Stimulated activated CD8-positive, alpha-beta memory T cell treated with anti-CD3 and anti-CD28 coated beads, Interleukin-15, amount 100 ng/mL, for 48 hours (primary cell): Measurements from ENCODE around the gene RGL4.
A peak's percentile ranks its signal among the peaks of the same experiment; 100 is the strongest.
"Not testable (repeated sequence)": the region's sequence is repeated elsewhere in the genome, so short reads cannot be mapped to it uniquely, and the experiment has no call there.

Experiments
- DNase-seq, 2 donors: peaks; one replicate each; pipeline ENCODE4 v3.0.0-alpha.2; 2020; ENCODE audit warnings: low read depth in 2 of 2

Gene RGL4

GRCh38 chr22:23698094-23698493, 7.3 kb downstream of the RGL4 start:
- DNase-seq = no peak

GRCh38 chr22:23698673-23699235, 7.9 kb downstream of the RGL4 start:
- DNase-seq = no peak

GRCh38 chr22:23700706-23701105, 9.9 kb downstream of the RGL4 start:
- DNase-seq = no peak

GRCh38 chr22:23704062-23704461, 13.2 kb downstream of the RGL4 start:
- DNase-seq = no peak

GRCh38 chr22:23704829-23705228, 14.0 kb downstream of the RGL4 start:
- DNase-seq = no peak

- peak; percentile 26 to 29 for DNase-seq
Measured at GRCh38 chr22:23705358-23705757, 14.5 kb downstream of the RGL4 start.

DNA sequence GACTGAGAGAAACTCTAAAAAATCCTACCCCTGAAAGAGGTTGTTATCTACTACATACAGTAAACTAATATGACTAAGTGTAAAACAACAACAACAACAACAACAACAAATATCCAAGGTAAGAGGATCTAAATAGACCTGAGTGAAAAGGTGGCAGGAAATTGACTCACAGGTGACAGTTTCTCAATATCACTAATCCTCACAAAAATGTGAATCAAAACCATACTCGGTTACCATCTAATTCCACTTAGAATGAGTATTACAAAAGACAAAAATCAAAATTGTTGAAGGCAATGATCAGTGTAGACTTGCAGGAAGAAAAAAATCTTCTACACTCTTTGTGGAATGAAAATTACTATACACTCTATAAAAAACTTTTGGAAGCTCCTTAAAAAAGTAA, 17.5 kb downstream of the RGL4 start:
- no peak for DNase-seq

GRCh38 chr22:23709107-23709506, 18.3 kb downstream of the RGL4 start:
- no peak for DNase-seq

GRCh38 chr22:23712256-23712655, 21.4 kb downstream of the RGL4 start:
- no peak for DNase-seq

- peak in 1 of 2 donors; percentile 58 for DNase-seq
Measured at GRCh38 chr22:23713696-23714595, 23.1 kb downstream of the RGL4 start.

DNA sequence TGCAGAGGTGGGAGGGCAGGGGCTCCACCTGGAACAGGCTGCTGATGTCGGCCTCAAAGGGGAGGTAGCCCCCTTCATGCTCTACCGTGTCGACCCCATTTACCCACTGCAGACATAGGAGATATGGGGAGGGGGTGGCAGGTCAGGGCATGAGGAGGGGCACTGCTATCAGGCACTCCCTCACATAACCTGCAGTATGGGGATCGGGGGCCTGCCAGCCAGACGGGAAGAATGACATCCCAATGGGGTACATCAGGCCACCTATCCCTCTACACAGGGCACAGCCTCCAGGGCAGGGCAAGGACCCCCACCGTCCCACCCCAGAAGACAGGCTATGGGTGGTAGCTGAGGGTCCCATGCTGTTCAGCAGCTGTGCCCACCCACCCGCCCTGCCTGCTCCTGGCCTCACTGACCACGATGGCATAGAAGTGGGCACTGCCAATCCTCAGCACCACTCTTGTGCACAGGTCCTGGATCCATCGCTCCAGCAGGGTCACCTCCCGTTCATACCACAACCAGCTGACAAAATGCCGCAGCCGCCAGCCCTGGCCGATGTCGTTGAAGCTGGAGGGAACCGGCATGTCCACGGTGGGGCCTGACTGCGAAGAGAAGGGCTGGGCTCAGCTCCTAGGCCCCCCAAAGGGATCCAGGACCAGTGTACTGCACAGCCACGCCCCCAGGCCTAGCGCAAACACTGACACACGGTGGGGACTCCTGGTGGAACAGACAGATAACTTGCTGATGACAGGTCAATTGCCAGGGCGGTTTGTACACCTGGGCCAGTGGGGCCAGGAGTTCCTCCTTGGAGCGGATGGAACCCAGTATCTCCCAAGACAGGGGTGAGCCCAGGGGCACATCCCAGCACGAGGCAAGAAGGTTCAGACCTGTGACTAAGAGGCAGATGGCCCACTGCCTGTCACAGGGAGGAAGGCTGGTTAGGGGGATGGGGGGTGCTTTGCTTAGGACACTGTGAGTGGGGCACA, 24.1 kb downstream of the RGL4 start:
- no peak for DNase-seq

DNA sequence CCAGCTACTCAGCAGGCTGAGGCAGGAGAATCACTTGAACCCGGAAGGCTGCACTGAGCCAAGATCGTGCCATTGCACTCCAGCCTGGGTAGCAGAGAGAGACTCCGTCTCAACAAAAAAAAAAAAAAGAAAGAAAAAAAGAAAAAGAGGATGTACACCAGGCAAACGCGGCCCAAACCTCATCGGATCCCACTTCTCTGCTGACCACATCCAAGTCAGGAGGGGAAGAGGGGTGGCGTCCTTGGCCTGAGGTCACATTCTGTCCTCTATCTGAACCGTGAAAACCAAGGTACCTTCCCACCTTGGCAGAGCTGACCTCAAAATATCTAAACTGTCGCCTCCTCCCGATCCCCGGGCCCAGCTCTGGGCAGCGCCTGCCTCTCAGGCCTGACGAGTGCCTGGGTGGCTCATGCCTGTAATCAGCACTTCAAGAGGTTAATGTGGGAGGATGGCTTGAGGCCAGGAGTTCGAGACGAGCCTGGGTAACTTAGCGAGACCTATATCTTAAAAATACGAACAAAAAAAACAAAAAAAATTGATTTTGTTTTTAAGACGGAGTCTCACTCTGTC, 25.1 kb downstream of the RGL4 start:
- DNase-seq = no peak

DNA sequence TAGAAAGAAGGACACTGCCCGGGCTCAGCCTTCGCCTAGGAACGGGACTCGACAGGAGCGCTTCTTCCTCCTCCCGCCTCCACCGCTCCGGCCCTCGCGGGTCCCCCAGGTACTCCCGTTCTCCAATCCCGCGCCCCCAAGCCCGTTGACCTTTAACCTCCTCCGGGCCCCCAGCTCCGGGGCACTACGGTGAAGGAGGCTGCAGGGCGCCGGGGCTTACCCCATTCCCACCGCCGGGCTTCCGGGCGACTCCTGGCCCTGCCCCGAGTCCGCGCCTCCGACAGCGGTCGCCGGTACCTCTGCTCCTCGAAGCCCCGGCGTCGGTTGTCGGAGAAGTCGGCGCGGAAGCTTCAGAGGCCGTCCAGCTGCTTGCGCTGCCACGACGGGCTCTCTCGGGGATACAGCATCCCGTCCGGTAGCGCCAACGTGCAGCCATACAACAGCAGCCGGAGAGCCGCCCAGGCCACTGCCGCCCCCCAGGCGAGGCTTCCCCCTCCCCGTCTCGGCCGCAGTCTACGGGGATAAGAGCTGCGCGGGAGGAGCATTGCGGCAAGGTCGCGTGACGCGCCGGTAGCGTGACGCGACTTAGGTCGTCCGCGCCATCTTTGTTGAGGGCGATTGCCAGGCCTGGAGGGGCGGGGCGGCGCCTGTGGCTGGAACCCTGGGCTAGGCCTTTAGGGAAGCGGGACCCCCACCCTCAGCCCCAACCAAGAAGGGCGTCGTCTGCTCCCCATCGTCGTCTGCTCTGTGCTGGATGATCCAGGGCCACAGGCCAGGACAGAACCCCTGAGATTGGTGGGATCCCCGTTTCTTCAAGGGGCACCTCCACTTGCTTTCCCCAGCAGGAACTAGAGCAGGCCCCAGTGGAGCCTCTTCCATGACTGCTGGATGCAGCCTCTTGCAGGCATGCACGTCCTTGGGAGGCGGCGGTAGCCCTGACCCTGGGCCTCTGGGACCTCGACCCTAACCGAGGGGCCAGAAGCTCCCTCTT, 26.3 kb downstream of the RGL4 start:
- DNase-seq = peak; percentile 71 to 74

GRCh38 chr22:23718371-23719165, 27.8 kb downstream of the RGL4 start:
- no peak for DNase-seq

DNA sequence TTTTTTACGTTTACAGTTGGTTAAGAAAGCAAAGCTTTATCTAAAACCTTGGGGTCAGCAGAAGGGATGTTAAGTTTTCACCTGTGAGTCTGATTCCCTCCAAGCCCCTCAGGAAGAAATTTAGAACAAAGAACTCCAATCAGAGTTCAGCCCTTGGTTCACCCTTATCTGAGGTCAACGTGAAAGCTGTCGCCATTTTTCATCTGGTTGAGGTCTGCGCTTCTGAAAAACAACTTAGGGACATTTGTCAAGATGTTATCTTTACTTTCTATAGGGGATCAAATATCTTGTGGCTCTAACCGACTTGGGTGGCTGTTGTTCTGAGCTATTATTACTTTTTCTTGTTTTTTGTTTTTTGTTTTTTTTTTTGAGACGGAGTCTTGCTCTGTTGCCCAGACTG, 30.0 kb downstream of the RGL4 start:
- DNase-seq = no peak

DNA sequence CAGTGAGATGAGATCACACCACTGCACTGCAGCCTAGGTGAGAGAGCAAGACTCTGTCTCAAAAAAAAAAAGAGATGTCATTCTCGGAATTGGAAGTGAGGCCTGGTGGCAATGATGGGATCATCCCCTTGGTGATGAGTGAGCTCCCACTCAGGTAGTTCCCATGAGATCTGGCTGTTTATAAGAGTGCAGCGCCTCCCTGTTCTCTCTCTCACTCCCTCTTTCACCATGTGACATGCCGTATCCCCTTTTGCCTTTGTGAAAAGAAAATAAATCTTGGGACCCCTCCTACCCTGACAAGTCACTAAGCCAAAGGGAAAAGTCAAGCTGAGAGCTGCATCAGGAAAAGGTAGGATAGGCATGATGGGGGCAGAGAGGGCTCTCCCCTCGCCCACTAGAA, 31.3 kb downstream of the RGL4 start:
- no peak for DNase-seq

DNA sequence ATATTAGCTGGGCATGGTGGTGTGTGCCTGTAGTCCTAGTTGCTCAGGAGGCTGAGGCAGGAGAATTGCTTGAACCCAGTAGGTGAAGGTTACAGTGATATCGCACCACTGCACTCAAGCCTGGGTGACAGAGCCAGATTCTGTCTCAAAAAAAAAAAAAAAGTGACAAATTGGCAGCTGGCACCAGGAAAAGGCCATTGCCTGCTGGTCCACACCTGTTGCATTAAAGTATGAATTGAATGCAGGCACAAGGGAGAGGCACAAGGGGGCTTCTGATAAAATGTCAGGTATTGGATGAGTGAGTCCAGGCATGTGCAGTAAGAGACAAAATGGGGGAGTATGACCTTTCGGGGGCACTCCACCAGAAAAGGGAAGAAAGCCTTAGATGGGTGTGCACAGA, 31.9 kb downstream of the RGL4 start:
- no peak for DNase-seq

- DNase-seq = not testable (repeated sequence)
Measured at GRCh38 chr22:23728108-23728507, 37.3 kb downstream of the RGL4 start.

DNA sequence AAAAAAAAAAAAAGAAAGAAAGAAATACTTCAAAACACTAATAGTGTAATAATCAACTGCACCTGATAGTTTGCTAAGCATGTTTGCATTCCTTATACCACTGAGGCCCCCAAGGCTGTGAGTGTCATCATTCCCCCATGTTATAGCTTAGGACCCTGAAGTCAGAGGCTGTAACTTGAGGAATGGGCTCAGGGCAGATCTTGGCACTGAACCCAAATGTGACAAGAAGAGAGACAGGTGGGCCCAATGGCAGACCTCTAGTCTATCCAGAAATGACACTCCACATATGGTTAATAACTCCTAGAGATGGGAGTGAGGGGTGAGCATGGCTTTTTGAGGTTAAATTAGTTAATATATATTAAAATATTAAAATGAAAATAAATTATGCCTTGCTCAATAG, 46.9 kb downstream of the RGL4 start:
- DNase-seq = no peak
